ENCODE measurements around the gene RRAD. TPM values are rescaled to one million over a fixed set of nuclear protein-coding genes. Genes with fewer than 3 reads are reported as not detected.
A peak's percentile ranks its signal among the peaks of the same experiment; 100 is the strongest.

RRAD gene
- total and polyA plus RNA-seq, 2 of the 4 experiments (the other 2 are of a cell fraction): 1.3 to 2.1 TPM

DNA sequence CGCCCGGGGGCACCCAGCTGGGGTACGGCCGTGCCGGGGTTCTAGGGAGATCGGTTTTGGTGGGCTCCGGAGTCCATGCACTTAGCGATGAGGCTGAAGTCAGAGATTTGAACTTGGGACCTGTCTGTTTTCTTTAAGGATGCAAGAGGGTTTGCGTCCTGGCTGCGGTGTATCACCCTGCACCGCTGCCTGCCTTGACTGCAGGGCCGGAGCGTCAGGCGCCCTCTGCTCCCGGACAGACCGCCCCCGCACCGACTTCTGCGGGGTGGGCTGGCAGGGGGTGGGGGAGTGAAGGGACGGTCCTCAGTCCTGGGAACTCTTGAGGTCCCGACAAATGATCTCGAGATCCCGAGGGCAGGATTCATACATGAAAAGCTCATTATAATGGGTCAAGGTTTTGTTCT, 44.3 kb downstream of the RRAD start:
- H3K79me1 ChIP-seq (ENCODE audit: low read depth in 1 of 2, low read length in 2 of 2): peaks cover 15 to 43% of the 10 kb centered on the region in 2 experiments
- H4K20me1 ChIP-seq (ENCODE audit: insufficient read depth, low read length): peaks cover 3% of the 10 kb centered on the region; the same call in 1 of the 2 replicates
- no peak overlapping the region for H4K91ac ChIP-seq (ENCODE audit: insufficient read depth, low read depth, low read length)
- H3K4me1 ChIP-seq (ENCODE audit: control insufficient read depth, insufficient read depth, low read length): peaks cover 13% of the 10 kb centered on the region
- peak overlapping the region; percentile 58 for H3K4ac ChIP-seq (ENCODE audit: low read depth, low read length)
- H3K9me3 ChIP-seq (ENCODE audit: control insufficient read depth, insufficient read depth, low read length): no peaks in the 10 kb centered on the region
- no peak overlapping the region for H2BK5ac ChIP-seq (ENCODE audit: low read depth, low read length, poor library complexity, severe bottlenecking)
- peak overlapping the region; percentile 92 for H2AK9ac ChIP-seq (replicated peaks; ENCODE audit: low read depth, low read length, poor library complexity)
- ChIA-PET CTCF (interaction anchor here (0.7 to 1.5 kb wide), 4 partner anchors 13 to 110 kb away, joined by 4 to 9 read pairs (median 5); partner anchors contain the start of gene NAE1), POLR2A (ENCODE audit: unreplicated experiment) (no interaction called here)
- H3K14ac ChIP-seq (replicated peaks; ENCODE audit: low read depth, low read length): peak overlapping the region; percentile 64; the same call in 1 of the 2 replicates
- H3K4me2 ChIP-seq (ENCODE audit: low read depth, low read length): peak overlapping the region; percentile 88
- 0 out of 2 replicates have a peak overlapping the region, but pooled peaks have one; percentile 76 for H3K23ac ChIP-seq (ENCODE audit: low read depth, low read length)
- peak overlapping the region; percentile 13 to 74; a peak in 2 of 4 replicates for H4K8ac ChIP-seq (ENCODE audit: low read depth in 2 of 2, low read length in 2 of 2)
- TF ChIP-seq CEBPB (IDR thresholded peaks at IDR 0.05; ENCODE audit: low read depth, low read length) (no peak), ELK1 (IDR thresholded peaks at IDR 0.05; ENCODE audit: borderline replicate concordance, low read depth, low read length) (no peak)
- TF ChIP-seq, protein P1, sequence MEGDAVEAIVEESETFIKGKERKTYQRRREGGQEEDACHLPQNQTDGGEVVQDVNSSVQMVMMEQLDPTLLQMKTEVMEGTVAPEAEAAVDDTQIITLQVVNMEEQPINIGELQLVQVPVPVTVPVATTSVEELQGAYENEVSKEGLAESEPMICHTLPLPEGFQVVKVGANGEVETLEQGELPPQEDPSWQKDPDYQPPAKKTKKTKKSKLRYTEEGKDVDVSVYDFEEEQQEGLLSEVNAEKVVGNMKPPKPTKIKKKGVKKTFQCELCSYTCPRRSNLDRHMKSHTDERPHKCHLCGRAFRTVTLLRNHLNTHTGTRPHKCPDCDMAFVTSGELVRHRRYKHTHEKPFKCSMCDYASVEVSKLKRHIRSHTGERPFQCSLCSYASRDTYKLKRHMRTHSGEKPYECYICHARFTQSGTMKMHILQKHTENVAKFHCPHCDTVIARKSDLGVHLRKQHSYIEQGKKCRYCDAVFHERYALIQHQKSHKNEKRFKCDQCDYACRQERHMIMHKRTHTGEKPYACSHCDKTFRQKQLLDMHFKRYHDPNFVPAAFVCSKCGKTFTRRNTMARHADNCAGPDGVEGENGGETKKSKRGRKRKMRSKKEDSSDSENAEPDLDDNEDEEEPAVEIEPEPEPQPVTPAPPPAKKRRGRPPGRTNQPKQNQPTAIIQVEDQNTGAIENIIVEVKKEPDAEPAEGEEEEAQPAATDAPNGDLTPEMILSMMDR (conservative IDR thresholded peaks at IDR 0.05; ENCODE audit: low read depth, low read length): no peak
- H4K5ac ChIP-seq (ENCODE audit: low read depth, low read length): no peak overlapping the region
- H3K18ac ChIP-seq (ENCODE audit: low read depth, low read length): no peak overlapping the region
- no peak overlapping the region for H2BK120ac ChIP-seq (ENCODE audit: low read depth, low read length)
- in situ Hi-C loops (cut with MboI; ENCODE audit: low sequenced_read_pairs) (no loop called here), intact Hi-C loops (cut with micrococcal nuclease) (no loop called here), dilution Hi-C loops (cut with HindIII; ENCODE audit: low sequenced_read_pairs, unreplicated experiment) (no loop called here)
- H3K9me1 ChIP-seq (ENCODE audit: insufficient read depth, low read length): peaks cover 12% of the 10 kb centered on the region
- peak overlapping the region; percentile 34 for H3K9ac ChIP-seq (ENCODE audit: low read depth, low read length)
- no peak overlapping the region for H2BK20ac ChIP-seq (ENCODE audit: low read depth, low read length)
- no peak overlapping the region for H2BK15ac ChIP-seq (ENCODE audit: low read depth, low read length)
- peak overlapping the region; percentile 38; the same call in 1 of the 2 replicates for H3K27ac ChIP-seq (ENCODE audit: insufficient read depth, low read length)
- H2AFZ ChIP-seq (replicated peaks; ENCODE audit: low read length, poor library complexity): peak overlapping the region; percentile 93
- H3K27me3 ChIP-seq (ENCODE audit: control insufficient read depth, insufficient read depth, low read length): no peaks in the 10 kb centered on the region
- no peak overlapping the region for H2AK5ac ChIP-seq (ENCODE audit: low read depth, low read length)
- WGBS, 2 experiments (ENCODE audit: extremely low coverage in 2 of 2, insufficient read length in 1 of 2): 0% methylated on average over 9 of the region's 23 CpGs; no CpG with 5 or more reads in 1 of the 2 experiments
- BruUV-seq (replicated peaks): no TSS peak
- peaks cover 14% of the 10 kb centered on the region for H3K36me3 ChIP-seq (ENCODE audit: control insufficient read depth, insufficient read depth, low read length)
- H3K56ac ChIP-seq (ENCODE audit: extremely low read depth, insufficient read depth, low read length): 0 out of 2 replicates have a peak overlapping the region, but pooled peaks have one; percentile 0
- peak overlapping the region; percentile 79 for H3K4me3 ChIP-seq (ENCODE audit: insufficient read depth, low read depth, low read length)
- peak; percentile 12 for ATAC-seq (ENCODE audit: low read depth)
- DNase-seq: no peak

Data from IMR-90 (cell line).